ENCODE measurements around the gene HOXB2.

GRCh38 chr17:48545539-48545938 is 630 bp upstream of the HOXB2 start:
- TF ChIP-seq HOXA7 (CRISPR knock-in tag; IDR thresholded peaks at IDR 0.05) (no peak), ELK1 (IDR thresholded peaks at IDR 0.05; ENCODE audit: low read depth, low read length) (no peak), CTCF (IDR thresholded peaks at IDR 0.05) (no peak)

All from A549 (cell line).